GM19467 (cell line): ENCODE data around the gene RBM18.

Experiments used
- ATAC-seq: cut with Tn5 transposase; IDR thresholded peaks from one replicate; pipeline ENCODE4 v1.9.1; 2021; ENCODE audit warnings: mild to moderate bottlenecking, moderate library complexity; ENCODE audit not compliant: unreplicated experiment

Gene RBM18

DNA sequence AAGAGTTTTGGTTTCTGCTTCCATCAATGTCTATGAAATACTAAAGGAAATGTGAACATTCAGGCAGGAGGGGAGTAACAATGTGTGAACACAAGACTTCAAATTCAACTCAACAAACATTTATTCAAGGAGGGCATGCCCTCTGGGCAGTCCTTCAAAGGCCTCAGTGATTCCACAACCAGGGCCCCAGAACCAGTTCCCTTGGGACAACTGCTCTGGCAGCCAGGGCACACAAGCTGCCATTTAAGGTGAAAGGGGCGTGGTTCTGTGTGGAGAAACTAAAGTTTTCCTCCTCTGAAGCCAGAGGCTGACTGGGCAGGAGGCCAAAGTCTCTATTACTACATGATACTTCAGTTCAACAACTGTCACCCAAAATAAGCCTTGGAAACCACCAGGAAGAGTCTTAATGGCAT, 3.2 kb downstream of the RBM18 start:
- no peak for ATAC-seq

DNA sequence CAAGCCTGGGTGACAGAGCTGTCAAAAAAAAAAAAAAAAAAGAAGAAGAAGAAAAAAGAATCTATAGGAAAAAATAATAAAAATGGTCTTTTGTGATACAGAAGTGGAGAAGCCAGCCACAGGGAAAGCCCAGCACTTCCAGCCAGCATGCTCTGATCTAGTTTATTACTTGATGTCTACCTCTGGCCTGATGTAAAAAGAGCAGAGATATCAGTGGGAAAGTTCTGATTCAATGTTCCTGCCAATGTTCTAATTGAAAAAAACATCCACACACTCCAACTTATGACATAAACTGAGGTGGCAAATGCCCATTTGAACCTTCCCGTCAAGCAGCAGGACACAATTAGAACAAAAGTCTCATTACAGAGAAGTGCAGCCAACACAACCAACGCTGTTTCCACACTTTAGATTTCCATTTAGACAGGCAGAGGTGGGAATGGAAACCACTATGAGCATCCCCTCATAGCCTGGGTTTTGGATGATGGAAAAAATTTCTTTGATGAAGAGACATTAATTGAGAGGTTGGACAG, 5.7 kb downstream of the RBM18 start:
- no peak for ATAC-seq

DNA sequence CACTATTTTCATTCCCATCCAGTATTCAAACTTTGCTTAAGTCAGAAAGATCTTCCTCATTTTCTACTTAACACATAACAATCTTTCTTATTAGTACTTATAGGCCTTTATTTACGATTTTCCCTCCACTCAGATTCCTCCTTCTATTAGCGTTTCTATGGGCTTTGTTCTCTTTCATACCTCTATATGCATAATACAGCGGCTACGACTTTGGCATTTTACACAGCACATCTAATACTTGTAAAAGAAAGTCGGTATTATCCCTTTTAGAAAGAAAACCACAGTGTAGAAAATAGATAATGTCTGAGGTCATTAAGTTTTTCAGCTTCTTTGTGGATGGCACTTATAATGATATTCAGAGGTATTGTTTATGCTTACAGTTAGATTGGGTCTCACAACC, 8.4 kb downstream of the RBM18 start:
- no peak for ATAC-seq

DNA sequence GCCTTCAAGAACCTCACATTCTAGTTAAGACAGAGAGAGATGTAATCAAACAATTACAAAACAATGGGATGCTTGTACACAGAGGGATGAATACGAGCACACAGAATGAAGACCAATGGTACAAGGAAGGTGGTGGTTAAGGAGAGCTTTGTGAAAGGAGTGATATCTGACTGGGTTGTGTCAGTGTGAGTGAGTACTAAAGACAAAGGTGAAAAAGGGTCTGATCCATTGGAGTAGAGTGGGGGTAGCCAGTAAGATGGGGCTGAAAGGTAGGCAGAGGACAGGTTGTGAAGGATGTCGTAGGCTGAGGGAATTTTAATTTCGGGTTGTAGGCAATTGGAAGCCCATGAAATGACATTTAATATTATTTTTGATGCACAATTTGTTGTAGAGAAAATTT, 9.9 kb downstream of the RBM18 start:
- no peak for ATAC-seq

DNA sequence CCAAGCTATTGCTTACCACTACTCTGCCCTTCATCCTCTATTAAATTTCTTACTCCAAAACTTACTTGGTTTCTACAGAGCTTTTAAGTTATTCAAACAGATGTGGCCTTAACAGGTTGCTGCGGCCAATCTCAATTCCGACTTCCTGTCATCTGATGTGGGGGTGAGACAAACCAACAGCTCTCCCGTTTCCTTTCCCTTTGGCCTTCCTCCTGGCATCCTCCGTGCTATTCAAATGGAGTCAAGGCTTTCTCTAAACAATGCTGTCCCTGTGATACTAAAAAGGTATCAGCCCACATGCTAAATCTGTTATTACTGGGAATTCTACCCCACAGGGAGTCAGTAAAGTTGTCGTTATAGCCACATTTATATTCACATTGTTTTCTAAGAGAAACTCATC, 11.8 kb downstream of the RBM18 start:
- no peak for ATAC-seq

DNA sequence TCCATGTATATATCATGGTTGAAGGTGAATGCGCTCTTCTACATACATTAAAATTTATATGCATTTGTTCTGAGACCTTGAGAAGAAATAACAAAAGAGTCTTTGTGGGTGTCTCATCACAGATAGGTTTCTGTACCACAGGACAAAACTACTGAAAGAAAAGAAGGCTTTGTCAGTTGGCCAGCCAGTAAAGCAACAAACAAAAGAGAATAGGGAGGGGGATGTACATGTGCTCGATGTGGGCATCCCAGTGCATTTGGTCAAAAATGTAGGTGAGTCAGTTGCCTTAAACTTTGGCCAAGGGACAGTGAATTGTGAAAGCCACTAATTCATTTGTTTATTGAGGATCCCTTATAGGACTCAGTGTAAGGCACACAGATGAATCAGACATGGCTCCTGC, 13.3 kb downstream of the RBM18 start:
- ATAC-seq, result no peak

DNA sequence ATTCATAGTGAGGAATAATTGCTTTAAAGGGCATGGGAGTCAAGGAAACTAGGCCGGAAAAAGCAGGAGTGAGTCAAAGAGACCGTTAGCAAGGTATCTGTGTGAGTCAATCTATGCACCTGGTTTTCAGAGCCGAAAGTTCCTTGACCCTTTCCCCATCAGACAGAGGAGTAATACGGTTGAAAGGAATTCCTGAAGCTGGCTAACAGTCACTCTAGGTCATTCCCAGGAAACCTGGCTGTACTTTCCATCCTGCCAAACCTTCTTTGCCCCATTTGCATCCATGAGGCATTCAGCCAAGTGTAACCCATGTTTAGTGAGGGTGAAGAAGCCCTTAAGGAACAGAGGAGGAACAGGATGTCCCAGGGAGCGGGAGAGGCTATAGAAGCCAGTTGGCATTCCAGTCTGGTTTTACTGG, 16.2 kb downstream of the RBM18 start:
- no peak for ATAC-seq

DNA sequence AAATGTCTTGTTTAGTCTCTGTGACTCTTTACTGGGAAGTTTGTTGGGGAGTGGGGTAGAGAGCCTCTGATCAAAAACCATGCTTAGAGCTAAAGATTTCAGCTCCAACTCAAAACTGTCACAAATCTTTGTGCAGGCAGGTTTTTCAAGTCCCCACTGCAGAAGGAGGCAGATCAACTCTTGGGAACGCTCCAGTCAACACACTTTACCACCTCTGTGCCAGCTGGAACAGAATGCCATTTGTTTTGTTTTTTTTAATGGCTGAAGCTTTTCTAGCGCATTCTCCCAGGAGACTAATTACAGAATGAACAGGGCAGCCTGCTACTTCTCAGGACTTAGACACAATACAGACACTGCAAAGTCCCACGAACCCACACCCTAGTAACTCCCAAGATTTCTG, 18.0 kb downstream of the RBM18 start:
- ATAC-seq, result no peak

DNA sequence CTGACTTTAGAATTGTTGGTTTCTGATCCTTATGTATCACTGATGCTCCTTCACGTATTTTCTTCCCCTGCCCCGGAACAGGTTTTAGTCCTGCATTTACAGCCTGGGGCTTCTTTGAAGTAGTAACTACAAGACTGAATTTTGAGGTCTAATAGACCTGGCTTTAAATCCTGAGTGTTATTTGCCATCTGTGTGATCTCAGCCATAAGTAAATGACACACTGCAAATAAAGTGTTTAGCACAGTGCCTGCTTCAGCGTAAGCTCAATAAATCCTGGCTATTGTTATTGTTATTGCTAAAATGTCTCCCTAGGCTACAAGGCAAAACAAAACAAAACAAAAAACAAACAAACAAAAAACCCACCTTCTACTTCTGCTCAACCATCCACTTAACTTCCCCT, 20.3 kb downstream of the RBM18 start:
- no peak for ATAC-seq

DNA sequence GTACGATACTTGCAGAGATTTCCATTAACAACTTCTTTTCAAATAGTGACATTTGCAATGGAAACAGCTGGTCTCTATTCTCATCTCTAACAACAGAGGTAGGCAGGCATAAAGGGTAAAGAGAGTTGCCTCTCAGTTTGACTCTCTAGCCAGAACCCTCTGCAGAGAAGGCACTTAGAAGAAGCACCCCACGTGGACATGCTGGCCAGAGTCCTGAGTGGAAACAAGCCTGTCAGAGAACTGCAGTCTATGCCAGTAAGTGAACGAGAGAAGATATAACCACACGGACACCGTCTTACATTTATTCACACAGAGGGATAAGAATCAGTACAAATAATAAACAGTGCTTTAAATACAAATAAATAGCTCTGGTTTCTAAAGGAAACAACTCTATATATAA, 24.9 kb downstream of the RBM18 start:
- no peak for ATAC-seq

DNA sequence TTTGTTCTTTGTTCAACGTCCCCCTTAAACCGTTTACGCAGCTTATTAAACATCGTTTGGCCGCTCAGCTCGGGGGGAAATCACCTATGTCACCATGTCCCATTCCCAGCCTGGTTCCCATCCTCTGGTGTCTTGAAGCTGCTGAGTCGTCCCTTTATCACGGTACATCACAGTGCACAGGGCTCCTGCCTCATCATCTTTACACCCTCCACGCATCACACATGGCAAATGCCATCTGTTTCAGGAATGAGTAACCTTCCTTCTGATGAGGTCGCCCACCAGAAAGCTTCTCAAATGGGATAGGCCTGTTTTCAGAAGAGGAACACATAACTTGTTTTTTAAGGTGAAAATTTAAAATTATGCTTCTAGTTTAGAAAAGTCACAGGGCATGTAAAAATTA, 28.0 kb downstream of the RBM18 start:
- no peak for ATAC-seq

DNA sequence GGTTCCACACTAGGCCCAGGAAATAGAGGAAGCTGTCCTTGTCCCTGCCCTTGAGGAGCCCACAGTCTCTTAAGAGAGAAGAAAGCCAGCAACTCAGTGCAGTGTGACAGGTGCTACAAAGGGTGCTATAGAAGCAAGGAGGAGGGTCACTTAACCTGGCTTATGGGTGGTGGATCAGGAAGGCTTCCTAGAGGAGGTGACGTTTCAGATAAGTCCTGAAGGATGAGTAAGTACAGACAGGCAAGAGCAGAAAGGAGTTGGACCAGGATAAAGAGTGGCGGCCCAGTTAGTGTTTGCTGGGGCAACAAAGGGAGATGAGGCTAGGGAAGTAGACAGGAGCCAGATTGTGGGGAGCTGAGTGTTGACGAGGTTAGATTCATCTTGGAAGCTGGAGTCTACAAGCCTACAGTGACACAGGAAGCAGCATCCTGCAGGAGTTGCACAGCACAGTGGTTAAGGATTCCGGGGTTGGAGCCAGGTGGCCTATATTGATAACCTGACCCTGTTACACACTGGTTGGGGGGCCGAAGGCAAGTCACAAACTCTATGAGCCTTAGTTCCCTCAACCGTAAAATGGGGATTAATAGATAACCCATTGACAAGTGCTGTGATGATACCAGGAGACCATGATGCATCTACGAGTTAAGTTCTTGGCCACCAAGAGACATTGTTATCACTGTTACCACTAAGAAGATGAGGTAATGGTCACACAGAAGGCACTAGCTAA, 30.5 kb downstream of the RBM18 start:
- ATAC-seq, result no peak

DNA sequence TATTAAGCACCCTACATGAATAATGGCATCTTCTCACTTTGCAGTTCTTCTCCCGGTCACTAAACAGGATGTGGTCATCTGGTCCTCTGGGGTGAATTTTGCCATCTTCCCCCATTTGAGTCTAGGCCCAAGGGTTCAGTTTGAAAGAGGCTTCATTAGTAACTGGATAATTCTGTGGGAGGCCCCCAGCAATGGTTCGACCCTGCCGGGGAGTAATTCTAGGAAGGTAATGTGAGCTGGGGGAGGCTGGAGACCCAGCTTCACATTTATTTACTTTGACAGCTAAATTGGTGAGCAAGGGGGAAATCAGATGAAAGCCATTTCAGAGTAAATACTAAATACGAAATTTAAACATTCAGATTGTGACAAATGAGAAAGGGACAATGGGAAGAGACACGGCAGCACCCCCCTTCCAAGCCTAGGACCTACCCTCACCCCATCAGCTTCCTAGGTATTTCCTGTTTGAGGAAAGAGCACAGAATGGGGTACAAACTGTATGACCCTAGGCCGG, 31.8 kb downstream of the RBM18 start:
- no peak for ATAC-seq

DNA sequence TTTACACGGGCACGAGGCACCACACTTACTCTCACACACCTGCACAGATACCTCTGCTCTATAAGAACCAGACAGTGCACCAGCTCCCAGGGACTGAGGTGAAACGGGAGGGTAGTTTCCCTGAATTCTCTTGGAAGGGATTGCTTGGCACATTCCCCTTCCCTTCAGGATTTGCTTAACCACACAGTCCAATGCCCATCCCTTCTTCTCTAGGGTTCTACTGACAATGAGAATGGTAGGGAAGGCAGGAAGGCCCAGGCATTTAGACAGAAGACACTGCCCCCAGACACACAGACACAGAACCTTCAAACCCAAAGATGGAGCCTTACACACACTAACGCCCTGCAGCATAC, 35.2 kb downstream of the RBM18 start:
- no peak for ATAC-seq

DNA sequence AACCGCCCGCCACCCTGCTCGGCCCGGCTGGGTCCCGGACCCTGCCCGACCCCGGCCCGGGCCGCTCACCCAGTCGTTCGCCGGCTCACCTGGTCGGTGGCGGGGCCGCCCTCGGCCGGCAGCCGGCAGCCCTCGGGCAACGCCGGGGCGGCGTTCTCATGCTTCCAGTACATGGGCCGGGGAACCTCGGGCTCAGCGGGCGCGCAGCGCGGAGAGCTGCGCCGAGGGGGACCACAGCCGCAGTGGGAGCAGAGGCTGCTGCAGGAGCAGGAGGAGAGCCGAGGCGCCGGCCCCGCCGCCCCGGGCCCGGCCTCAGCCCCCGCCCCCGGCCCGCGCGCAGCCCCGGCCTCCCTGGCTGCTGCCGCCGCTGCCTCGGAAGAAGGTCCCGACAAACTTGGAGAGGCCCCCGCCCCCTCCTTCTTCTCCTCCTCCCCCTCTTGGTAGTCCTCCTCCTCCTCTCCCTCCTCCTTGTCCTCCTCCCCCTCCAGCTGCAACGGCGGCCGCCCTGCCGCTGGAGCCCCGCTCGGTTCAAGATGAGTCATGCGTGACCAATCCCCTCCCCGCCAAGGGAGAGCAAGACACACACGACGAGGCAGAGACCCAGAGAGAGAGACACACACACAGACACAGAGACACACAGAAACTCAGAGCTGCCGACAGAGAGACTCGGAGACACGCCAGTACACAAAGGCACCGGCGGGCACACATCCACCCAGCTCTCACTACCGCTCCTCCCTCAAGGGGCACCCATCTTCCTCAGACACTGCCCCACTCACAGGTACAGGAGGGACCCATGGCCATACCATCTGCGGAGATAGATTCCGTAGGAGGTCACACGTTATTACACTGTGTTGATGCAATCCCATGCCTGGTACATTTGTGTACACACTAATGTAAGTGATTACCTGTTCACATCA, 35.8 kb downstream of the RBM18 start, which contains the start of gene LHX6:
LHX6 (minus strand) TSS at position 390 of the 917 bp plus-strand sequence; CDS start at position 173, 217 bp downstream.
- ATAC-seq, result no peak

DNA sequence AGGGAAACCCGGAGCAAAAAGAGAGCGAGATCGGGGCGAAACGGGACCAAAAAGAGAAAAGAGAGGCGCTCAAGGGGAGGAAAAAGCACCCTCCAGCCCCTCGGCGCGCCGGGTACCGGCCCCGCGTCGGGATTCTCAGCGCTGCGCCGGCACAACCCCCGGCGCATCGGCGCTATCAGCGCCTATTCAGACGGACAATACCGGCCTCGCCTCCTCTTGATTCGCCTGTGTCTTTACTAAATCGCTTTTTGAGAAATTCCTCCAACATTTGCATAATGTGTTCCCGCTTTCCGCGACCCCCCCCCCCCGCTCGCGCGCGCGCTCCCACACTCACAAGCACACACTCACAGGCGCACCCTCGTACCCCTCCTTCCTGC, 36.5 kb downstream of the RBM18 start:
- no peak for ATAC-seq

DNA sequence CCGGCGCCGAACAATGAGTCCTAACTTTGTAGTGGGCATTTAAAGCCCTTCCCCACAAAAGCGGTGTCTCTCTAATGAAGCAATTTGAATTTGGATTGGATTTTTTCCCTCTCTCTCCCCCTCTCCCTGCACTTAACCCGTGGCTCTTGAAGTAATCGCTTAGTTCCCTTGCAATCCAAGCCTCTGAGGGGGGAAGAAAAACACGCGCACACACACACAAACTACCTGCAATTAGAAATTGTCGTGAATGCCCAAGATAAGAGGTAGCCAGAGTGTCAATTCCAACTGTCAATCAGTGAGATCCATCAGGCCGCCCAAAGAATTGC, 37.1 kb downstream of the RBM18 start:
- ATAC-seq, result no peak

DNA sequence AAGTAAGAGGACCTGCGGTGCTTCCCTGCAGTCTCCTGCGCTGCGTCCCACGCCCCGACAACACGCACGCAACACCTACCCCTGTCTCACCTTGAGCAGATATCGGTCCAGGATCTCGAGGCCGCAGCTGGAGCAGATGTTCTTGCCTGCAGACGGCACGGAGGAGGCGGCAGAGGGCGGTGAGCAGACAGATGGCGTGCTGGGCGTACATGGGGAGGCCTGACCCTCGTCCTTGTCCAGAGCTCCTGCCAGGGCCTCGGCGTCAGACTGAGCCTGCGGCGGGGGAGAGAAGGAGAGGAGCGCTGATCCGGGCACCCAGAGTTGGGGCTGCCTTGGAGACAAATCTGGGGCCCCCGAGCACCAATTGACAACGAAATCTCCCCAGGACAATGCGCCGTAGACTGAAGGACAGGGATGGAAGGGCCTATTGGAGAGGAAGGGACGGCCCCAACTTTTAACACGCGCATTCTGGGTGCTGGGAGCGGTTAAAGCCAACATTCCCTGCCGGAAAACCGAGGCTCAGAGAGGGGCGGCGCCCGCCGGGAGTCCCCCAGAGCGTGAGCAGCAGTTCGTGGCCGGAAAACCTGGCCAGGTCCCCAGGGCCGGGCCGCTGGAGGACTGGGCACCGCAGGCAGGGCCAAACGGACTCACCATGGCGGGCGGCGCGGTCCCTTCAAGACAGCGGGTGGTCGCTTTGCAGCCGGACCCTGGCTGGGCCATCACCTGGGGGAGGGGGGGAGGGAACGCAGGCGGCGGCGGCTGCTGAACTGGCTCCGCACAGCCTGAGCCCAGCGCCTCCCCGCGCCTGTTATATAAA, 37.7 kb downstream of the RBM18 start:
- ATAC-seq, result no peak

DNA sequence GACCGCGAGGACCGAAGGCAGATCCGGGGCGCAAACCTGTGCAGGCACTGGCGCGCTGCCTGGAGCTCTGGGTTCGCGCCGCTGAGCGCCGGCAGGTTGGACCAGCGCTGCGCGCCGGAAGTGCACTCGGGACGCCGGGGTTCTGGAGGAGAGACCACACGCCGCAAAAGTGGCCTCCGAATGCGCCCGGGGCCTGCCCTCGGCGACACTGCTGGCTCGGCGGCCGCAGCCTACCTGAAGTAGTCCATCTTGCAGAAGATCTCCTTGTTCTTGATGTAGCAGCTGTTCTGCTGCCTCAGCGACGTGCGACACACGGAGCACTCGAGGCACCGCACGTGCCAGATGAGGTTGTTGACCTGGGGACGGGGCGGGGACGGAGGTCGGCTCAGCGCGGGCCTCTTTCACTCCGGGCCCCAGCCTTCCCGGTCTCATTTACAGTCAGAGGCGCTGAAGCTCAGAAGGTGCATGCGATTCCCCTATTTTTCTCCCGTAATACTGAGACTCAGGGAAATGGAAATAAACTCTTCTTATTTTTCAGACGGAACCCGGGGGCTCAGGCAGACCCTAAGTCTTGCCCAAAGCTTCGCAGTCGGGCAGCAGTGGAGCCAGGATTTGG, 38.4 kb downstream of the RBM18 start:
- ATAC-seq, result no peak

DNA sequence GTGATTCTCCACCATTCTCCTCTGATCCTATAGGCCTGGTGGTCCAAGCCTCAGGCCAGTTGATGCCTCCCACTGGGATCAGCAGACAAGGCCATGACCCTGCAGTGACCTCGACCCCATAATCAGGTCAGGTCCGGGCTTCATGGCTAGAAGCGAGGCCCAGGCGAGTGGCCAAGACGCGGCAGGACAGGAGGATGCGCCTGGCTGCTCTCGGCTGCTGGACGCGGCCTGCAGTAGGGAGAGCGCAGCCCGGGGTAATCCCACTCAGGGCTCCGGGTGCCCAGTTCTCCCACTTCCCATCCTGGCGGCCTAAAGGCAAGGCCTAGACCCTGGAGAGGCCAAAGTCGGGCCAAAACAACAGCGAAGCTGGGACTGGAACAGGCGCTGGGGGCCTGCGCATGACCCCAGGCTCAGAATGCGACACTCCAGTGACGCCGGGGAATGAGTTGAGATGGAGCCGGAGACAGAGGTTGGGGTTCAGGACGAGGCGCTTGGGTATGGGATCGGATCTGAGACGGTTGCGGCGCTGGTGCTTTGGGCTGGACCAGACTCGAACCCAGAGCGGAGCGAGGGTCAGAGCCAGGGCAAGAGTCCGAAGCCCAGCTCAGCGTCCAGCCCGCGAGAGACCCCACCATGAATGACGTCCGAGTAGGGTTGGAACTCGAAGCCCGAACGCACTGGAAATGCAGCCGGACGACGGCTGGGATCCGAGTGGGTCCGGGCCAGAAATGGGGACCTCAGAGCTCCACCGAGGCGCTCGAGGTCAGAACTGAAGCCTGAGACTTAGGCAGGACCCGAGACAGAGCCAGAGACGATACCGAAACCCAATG, 39.1 kb downstream of the RBM18 start:
- ATAC-seq, result no peak
